GM12878 (cell line): ENCODE data around the gene HAO2. TPM values are rescaled to one million over a fixed set of nuclear protein-coding genes. Genes with fewer than 3 reads are reported as not detected.

Experiments used
- ATAC-seq: fragments of 200-7000 bp; cut with Tn5 transposase; 3 replicates; pipeline ENCODE4 v1.9.1; 2020; ENCODE audit warnings: mild to moderate bottlenecking, moderate library complexity
- BruUV-seq: library from RNA; stranded (reverse); fragments of 400-500 nt; replicated peaks from 2 replicates; lab custom pipeline; 2021; lab: Mats Ljungman, UMichigan
- CTCF ChIA-PET: fragments of 300-600 bp; sonication (Branson Sonifier 250); formaldehyde crosslinking; extraction: SDS; loops from one replicate; lab custom pipeline; 2021; ENCODE audit warnings: inconsistent platforms; lab: Yijun Ruan, JAX
- POLR2A ChIA-PET: fragments of 350-600 bp; formaldehyde crosslinking; extraction: SDS; loops from one replicate; lab custom pipeline; 2021; ENCODE audit warnings: inconsistent platforms; lab: Charles Lee
- RAD21 ChIA-PET: fragments of 300-600 bp; sonication (Branson Sonifier 250); formaldehyde crosslinking; loops from one replicate; lab custom pipeline; 2023; ENCODE audit warnings: antibody characterized with exemption; ENCODE audit not compliant: unreplicated experiment; lab: Charles Lee
- SMC1A ChIA-PET: fragments of 300-600 bp; sonication (Branson Sonifier 250); formaldehyde crosslinking; loops from one replicate; lab custom pipeline; 2023; ENCODE audit not compliant: unreplicated experiment, uncharacterized antibody; lab: Charles Lee
- DNase-seq: peaks from one replicate; pipeline ENCODE4 v3.0.0-alpha.2; 2011; ENCODE audit warnings: low read depth, low spot score
- FAIRE-seq: peaks from 3 replicates; lab custom pipeline; 2011; peaks lifted over from hg19 to GRCh38; lab: Jason Lieb, UNC
- H2AFZ ChIP-seq: 2 replicates; pipeline ENCODE4 v1.6.0; 2011; ENCODE audit warnings: low read depth, low read length, control low read depth; ENCODE audit not compliant: control insufficient read depth
- H3K27ac ChIP-seq: 2 replicates; pipeline ENCODE4 v1.5.1; 2011; ENCODE audit warnings: control low read depth; ENCODE audit not compliant: control insufficient read depth, insufficient read depth
- H3K27me3 ChIP-seq, 2 experiments: replicated peaks in 1 of 2; 2 replicates each; pipeline versions ENCODE4 v1.6.0 to v1.6.1; 2011; ENCODE audit warnings: low read length in 1 of 2; ENCODE audit not compliant: control insufficient read depth in 2 of 2, insufficient read depth in 2 of 2
- H3K36me3 ChIP-seq, 2 experiments: 2 replicates each; pipeline ENCODE4 v1.5.1; 2011; ENCODE audit warnings: low read length in 1 of 2; ENCODE audit not compliant: control insufficient read depth in 2 of 2, insufficient read depth in 2 of 2
- H3K4me1 ChIP-seq: 2 replicates; pipeline ENCODE4 v1.6.1; 2011; ENCODE audit warnings: mild to moderate bottlenecking, low read length, moderate library complexity, mixed read lengths; ENCODE audit not compliant: control insufficient read depth, insufficient read depth
- H3K4me2 ChIP-seq: 2 replicates; pipeline ENCODE4 v1.6.0; 2011; ENCODE audit warnings: control low read depth; ENCODE audit not compliant: control insufficient read depth, insufficient read depth
- H3K4me3 ChIP-seq: fragments of 200-600 bp; sonication (generic); 2 replicates; pipeline ENCODE4 v1.5.1; 2016
- H3K79me2 ChIP-seq: 2 replicates; pipeline ENCODE4 v1.6.0; 2011; ENCODE audit warnings: low read length; ENCODE audit not compliant: control insufficient read depth, insufficient read depth
- H3K9ac ChIP-seq: 2 replicates; pipeline ENCODE4 v1.8.0; 2011; ENCODE audit warnings: low read length, control low read depth, mixed read lengths; ENCODE audit not compliant: control insufficient read depth, insufficient read depth
- H3K9me3 ChIP-seq: replicated peaks from 3 replicates; pipeline ENCODE4 v1.5.1; 2011; ENCODE audit warnings: mild to moderate bottlenecking, low read length; ENCODE audit not compliant: control insufficient read depth, insufficient read depth
- H4K20me1 ChIP-seq: 2 replicates; pipeline ENCODE4 v1.6.0; 2011; ENCODE audit not compliant: control insufficient read depth, insufficient read depth
- BCL3 ChIP-seq: IDR thresholded peaks from 2 replicates; pipeline ENCODE4 v1.6.1; 2011; ENCODE audit warnings: borderline replicate concordance, low read depth, mild to moderate bottlenecking, moderate library complexity, low read length; ENCODE audit not compliant: insufficient read depth, poor library complexity, severe bottlenecking
- KLF5 ChIP-seq: fragments of 450-650 bp; IDR thresholded peaks from 2 replicates; pipeline ENCODE4 v1.6.1; 2014; ENCODE audit warnings: mild to moderate bottlenecking; ENCODE audit not compliant: partially characterized antibody
- NBN ChIP-seq: fragments of 450-650 bp; IDR thresholded peaks from 2 replicates; pipeline ENCODE4 v1.6.1; 2016
- POU2F2 ChIP-seq: IDR thresholded peaks from 3 replicates; pipeline ENCODE4 v1.6.1; 2011; ENCODE audit warnings: low read depth, mild to moderate bottlenecking, low read length, borderline replicate concordance
- RAD51 ChIP-seq: fragments of 450-650 bp; IDR thresholded peaks from 2 replicates; pipeline ENCODE4 v1.6.1; 2016; ENCODE audit warnings: moderate library complexity, mild to moderate bottlenecking, inconsistent platforms
- SMAD5 ChIP-seq: IDR thresholded peaks from 2 replicates; pipeline ENCODE4 v1.6.1; 2016; ENCODE audit warnings: antibody characterized with exemption, low read depth
- TCF3 ChIP-seq: IDR thresholded peaks from 2 replicates; pipeline ENCODE4 v1.6.1; 2012; ENCODE audit warnings: low read depth, mild to moderate bottlenecking, low read length, borderline replicate concordance; ENCODE audit not compliant: insufficient read depth
- ZNF384 ChIP-seq: IDR thresholded peaks from 2 replicates; pipeline ENCODE4 v1.6.1; 2012; ENCODE audit warnings: low read depth, mild to moderate bottlenecking, low read length, improper control_type of control experiment, borderline replicate concordance
- in situ Hi-C: fragments of 300-500 bp; cut with MboI; formaldehyde crosslinking; loops from 9 replicates; pipeline ENCODE4 v1.14.3; 2018; ENCODE audit warnings: mixed read lengths
- intact Hi-C: fragments of 100-400 bp; cut with micrococcal nuclease; formaldehyde crosslinking; loops from one replicate; pipeline ENCODE4 v1.14.2; 2022; ENCODE audit not compliant: unreplicated experiment
- polyA plus RNA-seq, 11 experiments: library from polyadenylated mRNA; depleted of rRNA in 4 of 11; unstranded in 6 of 11; stranded (reverse) in 5 of 11; fragments of >200 nt; fragmentation: Nextera tagmentation in 4 of 11; fragmentation: Illumina TruSeq in 1 of 11; extraction: Ambion mirVana in 4 of 11; extraction: Trizol in 1 of 11; gene quantifications; 1 replicate in 1 of 11; 2 replicates in 10 of 11; pipeline versions ENCODE4 v1.2.1 to v1.2.3, GENCODE V29; 2011 to 2016; ENCODE audit warnings: inconsistent platforms in 2 of 11, missing spikeins in 2 of 11, low read depth in 1 of 11
- total RNA-seq, 4 experiments: library from RNA; depleted of rRNA in 3 of 4; stranded (reverse); fragments of >200 nt in 3 of 4; fragmentation: Illumina TruSeq in 1 of 4; extraction: Trizol in 1 of 4; gene quantifications; 2 replicates each; pipeline versions ENCODE4 v1.2.1 to v1.2.3, GENCODE V29; 2013 to 2021

Gene HAO2
- total and polyA plus RNA-seq, 10 of the 15 experiments (the other 5 are each of a cell fraction or from before 2014, with no cell fraction given): not detected

- Histone ChIP-seq H3K27me3 (no peaks in the 10 kb centered on the region), H2AFZ (no peak overlapping the region), H3K79me2 (no peaks in the 10 kb centered on the region), H3K9me3 (no peaks in the 10 kb centered on the region), H3K4me3 (no peak overlapping the region), H3K4me2 (no peak overlapping the region), H3K9ac (no peak overlapping the region), H3K27ac (no peak overlapping the region), H4K20me1 (no peaks in the 10 kb centered on the region), H3K4me1 (peaks cover 5% of the 10 kb centered on the region; the same call in 1 of the 2 replicates), H3K36me3 (no peaks in the 10 kb centered on the region)
- ChIA-PET RAD21 (interaction anchor here (5.4 to 6.5 kb wide), 2 partner anchors 20 to 22 kb away, joined by 36 to 48 read pairs; no protein-coding TSS in a partner anchor), POLR2A (no interaction called here), CTCF (interaction anchor here (1.2 to 4.4 kb wide), 5 partner anchors 9 to 70 kb away, joined by 3 to 21 read pairs (median 10); no protein-coding TSS in a partner anchor), SMC1A (interaction anchor here (1.0 to 7.0 kb wide), 7 partner anchors 13 to 70 kb away, joined by 3 to 108 read pairs (median 6); no protein-coding TSS in a partner anchor)
- intact Hi-C loops (no loop called here), in situ Hi-C loops (no loop called here)
- no TSS peak for BruUV-seq
- ATAC-seq (no peak), DNase-seq (no peak), FAIRE-seq (no peak)
- TF ChIP-seq ZNF384 (no peak), BCL3 (no peak), KLF5 (no peak), NBN (no peak), RAD51 (no peak), TCF3 (no peak), SMAD5 (no peak), POU2F2 (no peak)
Observed at GRCh38 chr1:119345398-119345797, 23.2 kb upstream of the HAO2 start.
